Panc1 (cell line): Measurements from ENCODE around the gene GPR55. TPM values are rescaled to one million over a fixed set of nuclear protein-coding genes. Genes with fewer than 3 reads are reported as not detected.
"Not testable (repeated sequence)": the region's sequence is repeated elsewhere in the genome, so short reads cannot be mapped to it uniquely, and the experiment has no call there.

Source experiments
- ATAC-seq: fragments of 200-7000 bp; cut with Tn5 transposase; 2 replicates; pipeline ENCODE4 v1.9.1; 2020; ENCODE audit warnings: mild to moderate bottlenecking, moderate library complexity
- BruUV-seq: library from RNA; stranded (reverse); fragments of 400-500 nt; replicated peaks from 2 replicates; lab custom pipeline; 2021; lab: Mats Ljungman, UMichigan
- CTCF ChIA-PET: fragments of 300-600 bp; sonication (Branson Sonifier 250); formaldehyde crosslinking; loops from one replicate; lab custom pipeline; 2022; ENCODE audit warnings: antibody characterized with exemption; lab: Charles Lee
- POLR2A ChIA-PET: fragments of 300-600 bp; sonication (Branson Sonifier 250); formaldehyde crosslinking; loops from one replicate; lab custom pipeline; 2022; ENCODE audit warnings: antibody characterized with exemption; lab: Charles Lee
- DNase-seq: peaks from one replicate; pipeline ENCODE4 v3.0.0-alpha.2; 2010; ENCODE audit warnings: low read depth, low spot score
- H3K27ac ChIP-seq: 2 replicates; pipeline ENCODE4 v1.5.1; 2011; ENCODE audit warnings: mild to moderate bottlenecking, low read length, inconsistent platforms
- H3K27me3 ChIP-seq: fragments of 200-500 bp; sonication (Bioruptor generic); 2 replicates; pipeline ENCODE4 v1.6.0; 2014; ENCODE audit warnings: low read length, inconsistent platforms; ENCODE audit not compliant: control insufficient read depth, insufficient read depth
- H3K36me3 ChIP-seq: fragments of 200-500 bp; sonication (Bioruptor generic); 2 replicates; pipeline ENCODE4 v1.5.1; 2014; ENCODE audit warnings: inconsistent platforms, mild to moderate bottlenecking, low read length, moderate library complexity; ENCODE audit not compliant: control insufficient read depth, insufficient read depth
- H3K4me1 ChIP-seq: 2 replicates; pipeline ENCODE4 v1.5.1; 2011; ENCODE audit warnings: inconsistent platforms, mild to moderate bottlenecking, low read length, moderate library complexity; ENCODE audit not compliant: control insufficient read depth, insufficient read depth
- H3K4me3 ChIP-seq, 2 experiments: 2 replicates each; pipeline ENCODE4 v1.5.1; 2011 to 2012; ENCODE audit warnings: low read depth in 2 of 2, low read length in 2 of 2, mild to moderate bottlenecking in 2 of 2, inconsistent platforms in 1 of 2, moderate library complexity in 1 of 2
- H3K9me3 ChIP-seq: fragments of 200-500 bp; sonication (Bioruptor generic); 2 replicates; pipeline ENCODE4 v1.5.1; 2014; ENCODE audit warnings: low read depth, mild to moderate bottlenecking, inconsistent platforms, low read length, moderate library complexity; ENCODE audit not compliant: control insufficient read depth, insufficient read depth
- CTCF ChIP-seq: fragments of 450-650 bp; IDR thresholded peaks from 2 replicates; pipeline ENCODE4 v1.5.1; 2017; ENCODE audit warnings: mild to moderate bottlenecking
- POLR2AphosphoS5 ChIP-seq: IDR thresholded peaks from 2 replicates; pipeline ENCODE4 v1.6.1; 2012; ENCODE audit warnings: mild to moderate bottlenecking, low read depth, low read length, moderate library complexity
- SIN3A ChIP-seq: IDR thresholded peaks from 2 replicates; pipeline ENCODE4 v1.6.1; 2012; ENCODE audit warnings: low read depth, mild to moderate bottlenecking, low read length, moderate library complexity, borderline replicate concordance; ENCODE audit not compliant: insufficient read depth
- TCF7L2 ChIP-seq: IDR thresholded peaks from 2 replicates; pipeline ENCODE4 v1.6.1; 2011; ENCODE audit warnings: mild to moderate bottlenecking, low read depth, low read length, inconsistent platforms
- in situ Hi-C: cut with HindIII; loops from 2 replicates; pipeline ENCODE4 v1.10.0; 2016; ENCODE audit warnings: low sequenced_read_pairs, low pct_unique_long_range_greater_than_20kb
- intact Hi-C: fragments of 100-400 bp; cut with micrococcal nuclease; formaldehyde crosslinking; loops from one replicate; pipeline ENCODE4 v1.10.0; 2022; ENCODE audit not compliant: unreplicated experiment
- total RNA-seq: library from RNA; stranded (reverse); gene quantifications from one replicate; pipeline ENCODE4 v1.2.1, GENCODE V29; 2021; ENCODE audit not compliant: unreplicated experiment
- TF ChIP-seq, protein P1 (sequence below), 2 experiments: IDR thresholded peaks; 2 replicates each; pipeline ENCODE4 v1.6.1; 2011 to 2012; ENCODE audit warnings: low read depth in 2 of 2, control low read depth in 1 of 2, low read length in 1 of 2, mild to moderate bottlenecking in 1 of 2, moderate library complexity in 1 of 2; ENCODE audit not compliant: insufficient read depth in 1 of 2

GPR55 gene
- total RNA-seq, 1 experiment from 2014 or later, result 0.08 TPM

DNA sequence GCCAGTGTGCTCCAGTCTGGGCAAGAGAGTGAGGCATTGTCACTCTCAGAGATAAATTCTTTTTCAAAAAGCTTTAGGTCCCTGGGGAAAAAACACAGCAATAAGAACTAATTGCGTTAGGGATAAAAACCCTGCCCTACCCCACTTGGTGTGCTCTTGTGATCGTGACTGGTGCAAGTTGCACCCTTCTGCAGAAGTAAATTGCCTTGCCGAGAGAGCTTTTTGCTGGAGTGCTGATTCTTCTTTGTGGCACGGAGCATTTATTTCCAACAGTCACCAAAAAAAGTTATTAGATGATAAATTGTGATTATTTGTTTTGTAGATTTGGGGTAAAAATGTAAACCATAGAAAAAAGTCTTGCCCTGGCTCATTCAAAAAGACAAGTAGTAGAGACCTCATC lies 12.3 kb upstream of the GPR55 start:
- ChIA-PET CTCF (no interaction called here), POLR2A (no interaction called here)
- ATAC-seq, result no peak
- Histone ChIP-seq H3K27ac (no peak overlapping the region), H3K4me3 (no peak overlapping the region), H3K9me3 (peaks cover 8% of the 10 kb centered on the region; the same call in 1 of the 2 replicates), H3K4me1 (no peaks in the 10 kb centered on the region), H3K36me3 (no peaks in the 10 kb centered on the region), H3K27me3 (no peaks in the 10 kb centered on the region)
- BruUV-seq, result no TSS peak
- TF ChIP-seq SIN3A (no peak), CTCF (no peak), POLR2AphosphoS5 (no peak), TCF7L2 (no peak)
- TF ChIP-seq, protein P1, sequence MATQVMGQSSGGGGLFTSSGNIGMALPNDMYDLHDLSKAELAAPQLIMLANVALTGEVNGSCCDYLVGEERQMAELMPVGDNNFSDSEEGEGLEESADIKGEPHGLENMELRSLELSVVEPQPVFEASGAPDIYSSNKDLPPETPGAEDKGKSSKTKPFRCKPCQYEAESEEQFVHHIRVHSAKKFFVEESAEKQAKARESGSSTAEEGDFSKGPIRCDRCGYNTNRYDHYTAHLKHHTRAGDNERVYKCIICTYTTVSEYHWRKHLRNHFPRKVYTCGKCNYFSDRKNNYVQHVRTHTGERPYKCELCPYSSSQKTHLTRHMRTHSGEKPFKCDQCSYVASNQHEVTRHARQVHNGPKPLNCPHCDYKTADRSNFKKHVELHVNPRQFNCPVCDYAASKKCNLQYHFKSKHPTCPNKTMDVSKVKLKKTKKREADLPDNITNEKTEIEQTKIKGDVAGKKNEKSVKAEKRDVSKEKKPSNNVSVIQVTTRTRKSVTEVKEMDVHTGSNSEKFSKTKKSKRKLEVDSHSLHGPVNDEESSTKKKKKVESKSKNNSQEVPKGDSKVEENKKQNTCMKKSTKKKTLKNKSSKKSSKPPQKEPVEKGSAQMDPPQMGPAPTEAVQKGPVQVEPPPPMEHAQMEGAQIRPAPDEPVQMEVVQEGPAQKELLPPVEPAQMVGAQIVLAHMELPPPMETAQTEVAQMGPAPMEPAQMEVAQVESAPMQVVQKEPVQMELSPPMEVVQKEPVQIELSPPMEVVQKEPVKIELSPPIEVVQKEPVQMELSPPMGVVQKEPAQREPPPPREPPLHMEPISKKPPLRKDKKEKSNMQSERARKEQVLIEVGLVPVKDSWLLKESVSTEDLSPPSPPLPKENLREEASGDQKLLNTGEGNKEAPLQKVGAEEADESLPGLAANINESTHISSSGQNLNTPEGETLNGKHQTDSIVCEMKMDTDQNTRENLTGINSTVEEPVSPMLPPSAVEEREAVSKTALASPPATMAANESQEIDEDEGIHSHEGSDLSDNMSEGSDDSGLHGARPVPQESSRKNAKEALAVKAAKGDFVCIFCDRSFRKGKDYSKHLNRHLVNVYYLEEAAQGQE (IDR thresholded peaks at IDR 0.05; ENCODE audit: insufficient read depth in 1 of 2, low read depth in 2 of 2, low read length in 1 of 2), result no peak
- in situ Hi-C loops, result no loop called here
- intact Hi-C loops, result no loop called here
- DNase-seq, result no peak

DNA sequence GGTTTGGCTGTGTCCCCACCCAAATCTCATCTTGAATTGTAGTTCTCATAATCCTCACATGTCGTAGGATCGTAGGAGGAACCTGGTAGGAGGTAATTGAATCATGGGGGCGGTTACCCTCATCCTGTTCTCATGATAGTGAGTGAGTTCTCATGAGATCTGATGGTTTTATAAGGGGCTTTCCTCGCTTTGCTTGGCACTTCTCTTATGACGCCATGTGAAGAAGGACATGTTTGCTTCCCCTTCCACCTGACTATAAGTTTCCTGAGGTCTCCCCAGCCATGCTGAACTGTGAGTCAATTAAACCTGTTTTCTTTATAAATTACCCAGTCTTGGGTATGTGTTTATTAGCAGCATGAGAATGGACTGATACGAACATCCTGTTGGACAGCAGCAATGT lies 11.2 kb upstream of the GPR55 start:
- in situ Hi-C loops, ATAC-seq, BruUV-seq, H3K9me3 ChIP-seq, H3K4me3 ChIP-seq, POLR2A ChIA-PET, H3K27ac ChIP-seq, H3K4me1 ChIP-seq, CTCF ChIA-PET, H3K27me3 ChIP-seq, intact Hi-C loops, DNase-seq, H3K36me3 ChIP-seq: not testable (repeated sequence)

DNA sequence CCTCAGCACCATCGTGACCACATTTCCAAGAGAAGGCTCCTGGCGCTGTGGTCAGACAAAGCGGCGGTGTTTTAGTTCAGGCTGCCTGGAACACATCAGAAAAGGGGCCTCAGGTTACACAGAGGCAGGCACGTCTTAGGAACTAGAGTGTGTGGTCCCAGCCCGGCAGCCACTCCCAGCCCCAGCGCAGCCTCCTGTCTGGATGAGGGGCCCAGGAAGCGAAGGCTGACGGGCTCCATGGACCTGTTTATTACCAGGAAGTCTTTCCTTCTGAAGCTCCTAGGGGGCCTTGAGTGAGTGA lies 10.0 kb upstream of the GPR55 start:
- no peak overlapping the region for H3K27ac ChIP-seq
- ChIA-PET POLR2A (no interaction called here), CTCF (no interaction called here)
- H3K4me3 ChIP-seq, result no peak overlapping the region
- no peak for DNase-seq
- intact Hi-C loops (no loop called here), in situ Hi-C loops (no loop called here)
- no peaks in the 10 kb centered on the region for H3K36me3 ChIP-seq
- no peaks in the 10 kb centered on the region for H3K4me1 ChIP-seq
- BruUV-seq, result no TSS peak
- H3K9me3 ChIP-seq, result peaks cover 8% of the 10 kb centered on the region; the same call in 1 of the 2 replicates
- TF ChIP-seq TCF7L2, result no peak
- no peak for TF ChIP-seq POLR2AphosphoS5
- no peak for TF ChIP-seq CTCF
- TF ChIP-seq SIN3A, result no peak
- TF ChIP-seq, protein P1 (IDR thresholded peaks at IDR 0.05; ENCODE audit: insufficient read depth in 1 of 2, low read depth in 2 of 2, low read length in 1 of 2), result no peak
- no peak for ATAC-seq
- H3K27me3 ChIP-seq, result no peaks in the 10 kb centered on the region
